ENCODE data around the gene FGF12. TPM values are rescaled to one million over a fixed set of nuclear protein-coding genes. Genes with fewer than 3 reads are reported as not detected.

Gene FGF12
- polyA plus RNA-seq, 2 of the 4 experiments (the other 2 are of a cell fraction): 0.63 to 1.1 TPM

DNA sequence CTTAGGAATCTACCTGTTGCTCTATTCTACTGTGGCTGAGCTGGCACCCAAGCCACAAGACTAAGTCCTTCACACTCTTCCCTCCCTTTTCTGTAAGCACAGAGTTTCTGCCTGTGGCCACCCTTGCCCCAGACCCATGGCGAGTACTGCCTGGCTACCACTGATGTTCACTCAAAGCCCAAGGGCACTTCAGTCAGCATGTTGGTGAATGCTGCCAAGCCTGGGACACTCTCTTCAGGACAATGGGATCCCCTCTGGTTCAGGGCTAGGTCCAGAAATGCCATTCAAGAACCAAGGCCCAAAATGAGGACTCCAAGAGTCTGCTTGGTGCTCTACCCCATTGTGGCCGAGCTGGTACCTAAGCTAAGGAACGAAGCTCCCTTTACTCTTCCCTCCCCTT is 184.2 kb downstream of the FGF12 start:
- no CpG with 5 or more reads among the region's 3 CpGs for WGBS (ENCODE audit: missing lambda C conversion rate)
- DNase-seq (ENCODE audit: low read depth in 1 of 2, low spot score in 1 of 2) (no peak), ATAC-seq (no peak), FAIRE-seq (no peak)
- no peak overlapping the region for H3K27ac ChIP-seq
- ChIA-PET CTCF (no interaction called here), POLR2A (no interaction called here)
- H3K4me2 ChIP-seq: no peak overlapping the region
- no peak for TF ChIP-seq POLR2A (IDR thresholded peaks at IDR 0.05; ENCODE audit: low read length)
- no peak for TF ChIP-seq ESRRA (IDR thresholded peaks at IDR 0.05; ENCODE audit: borderline replicate concordance, low read length)
- no peak for TF ChIP-seq USF2 (IDR thresholded peaks at IDR 0.05)
- no peak for TF ChIP-seq ATOH8 (CRISPR knock-in tag; IDR thresholded peaks at IDR 0.05; ENCODE audit: low read depth)
- no peak for TF ChIP-seq MYC (IDR thresholded peaks at IDR 0.05; ENCODE audit: borderline replicate concordance, low read length)
- no peaks in the 10 kb centered on the region for H3K9me3 ChIP-seq
- no peaks in the 10 kb centered on the region for H3K4me1 ChIP-seq
- H3K4me3 ChIP-seq: no peak overlapping the region

- Histone ChIP-seq H3K4me2 (no peak overlapping the region), H3K27ac (no peak overlapping the region), H3K9me3 (no peaks in the 10 kb centered on the region), H3K4me1 (0 out of 3 replicates have a peak, but pooled peaks cover 7% of the 10 kb centered on the region), H3K4me3 (no peak overlapping the region)
- WGBS (ENCODE audit: missing lambda C conversion rate): 53% methylated on average over 7 of the region's 7 CpGs
- FAIRE-seq (no peak), DNase-seq (ENCODE audit: low read depth in 1 of 2, low spot score in 1 of 2) (no peak), ATAC-seq (no peak)
- POLR2A ChIA-PET: no interaction called here
- CTCF ChIA-PET: no interaction called here
- TF ChIP-seq MYC (IDR thresholded peaks at IDR 0.05; ENCODE audit: borderline replicate concordance, low read length) (no peak), REST (IDR thresholded peaks at IDR 0.05) (no peak), TP53 (CRISPR knock-in tag; IDR thresholded peaks at IDR 0.05) (no peak), CHD2 (IDR thresholded peaks at IDR 0.05; ENCODE audit: low read length, partially characterized antibody) (no peak), E2F6 (IDR thresholded peaks at IDR 0.05; ENCODE audit: borderline replicate concordance, low read depth) (no peak), ELK1 (IDR thresholded peaks at IDR 0.05; ENCODE audit: low read depth, low read length) (no peak), RAD21 (conservative IDR thresholded peaks at IDR 0.05 in 1 of 2, IDR thresholded peaks at IDR 0.05 in 1 of 2) (no peak), MAFK (IDR thresholded peaks at IDR 0.05; ENCODE audit: partially characterized antibody) (no peak), HDAC2 (IDR thresholded peaks at IDR 0.05) (no peak), TFCP2L1 (CRISPR knock-in tag; IDR thresholded peaks at IDR 0.05) (no peak), HOXB13 (CRISPR knock-in tag; IDR thresholded peaks at IDR 0.05; ENCODE audit: low read depth) (no peak), RARB (CRISPR knock-in tag; IDR thresholded peaks at IDR 0.05) (no peak), ZC3H11A (IDR thresholded peaks at IDR 0.05) (no peak), ESRRA (IDR thresholded peaks at IDR 0.05; ENCODE audit: borderline replicate concordance, low read length) (no peak)
- TF ChIP-seq, protein P1, sequence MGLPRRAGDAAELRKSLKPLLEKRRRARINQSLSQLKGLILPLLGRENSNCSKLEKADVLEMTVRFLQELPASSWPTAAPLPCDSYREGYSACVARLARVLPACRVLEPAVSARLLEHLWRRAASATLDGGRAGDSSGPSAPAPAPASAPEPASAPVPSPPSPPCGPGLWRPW (IDR thresholded peaks at IDR 0.05): no peak
Observed at GRCh38 chr3:192516820-192517219, 210.5 kb downstream of the FGF12 start.

Data from A549 (cell line).